ENCODE measurements around the gene VWA3A.

DNA sequence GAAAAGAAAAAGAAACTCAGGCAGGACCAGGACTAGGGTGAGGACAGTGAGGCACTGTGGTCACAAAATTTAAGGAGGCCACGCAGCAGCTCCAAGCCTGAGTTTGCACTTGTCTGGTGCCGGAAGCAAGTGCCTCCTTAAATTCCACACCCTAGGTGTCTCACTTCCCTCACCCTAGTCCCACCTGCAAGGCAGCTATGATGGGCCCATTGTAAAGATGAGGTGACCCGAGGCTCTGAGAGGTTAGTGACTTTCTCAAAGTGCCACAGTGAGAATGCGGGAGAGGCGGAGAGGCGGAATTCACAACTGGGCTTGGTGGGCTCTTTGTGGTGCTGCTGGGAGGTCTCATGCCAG is 92.3 kb downstream of the VWA3A start:
- TF ChIP-seq FOXM1 (IDR thresholded peaks at IDR 0.05; ENCODE audit: borderline replicate concordance) (no peak), ZNF384 (IDR thresholded peaks at IDR 0.05) (no peak), SP1 (IDR thresholded peaks at IDR 0.05) (no peak), L3MBTL2 (conservative IDR thresholded peaks at IDR 0.05) (no peak), PKNOX1 (IDR thresholded peaks at IDR 0.05) (no peak), HDGF (IDR thresholded peaks at IDR 0.05; ENCODE audit: borderline replicate concordance) (no peak), LEF1 (IDR thresholded peaks at IDR 0.05; ENCODE audit: borderline replicate concordance) (no peak), CTBP1 (IDR thresholded peaks at IDR 0.05; ENCODE audit: borderline replicate concordance) (no peak), NFRKB (IDR thresholded peaks at IDR 0.05) (no peak), BHLHE40 (IDR thresholded peaks at IDR 0.05; ENCODE audit: borderline replicate concordance) (no peak), ELF4 (IDR thresholded peaks at IDR 0.05) (no peak), SUZ12 (IDR thresholded peaks at IDR 0.05) (no peak)
